IPS-20b (cell line): ENCODE measurements around the gene FAM131A.

Source experiments
- H3K27ac ChIP-seq: one replicate; pipeline ENCODE4 v1.5.1; 2013; ENCODE audit warnings: low read length
- H3K27me3 ChIP-seq: 2 replicates; pipeline ENCODE4 v1.6.1; 2013; ENCODE audit warnings: mild to moderate bottlenecking, low read length, inconsistent platforms; ENCODE audit not compliant: insufficient read depth
- H3K36me3 ChIP-seq: 2 replicates; pipeline ENCODE4 v1.6.1; 2013; ENCODE audit warnings: low read depth, mild to moderate bottlenecking, inconsistent platforms, low read length, moderate library complexity; ENCODE audit not compliant: insufficient read depth
- H3K4me1 ChIP-seq: 2 replicates; pipeline ENCODE4 v1.6.1; 2013; ENCODE audit warnings: mild to moderate bottlenecking, control low read depth, inconsistent platforms, low read length, moderate library complexity; ENCODE audit not compliant: insufficient read depth
- H3K4me3 ChIP-seq: 2 replicates; pipeline ENCODE4 v1.5.1; 2013; ENCODE audit warnings: mild to moderate bottlenecking, low read length, inconsistent platforms
- H3K9ac ChIP-seq: 2 replicates; pipeline ENCODE4 v1.6.1; 2013; ENCODE audit warnings: low read depth, mild to moderate bottlenecking, inconsistent platforms, low read length, moderate library complexity
- H3K9me3 ChIP-seq: 2 replicates; pipeline ENCODE4 v1.6.1; 2013; ENCODE audit warnings: mild to moderate bottlenecking, low read depth, low read length, inconsistent platforms; ENCODE audit not compliant: insufficient read depth

Gene FAM131A

DNA sequence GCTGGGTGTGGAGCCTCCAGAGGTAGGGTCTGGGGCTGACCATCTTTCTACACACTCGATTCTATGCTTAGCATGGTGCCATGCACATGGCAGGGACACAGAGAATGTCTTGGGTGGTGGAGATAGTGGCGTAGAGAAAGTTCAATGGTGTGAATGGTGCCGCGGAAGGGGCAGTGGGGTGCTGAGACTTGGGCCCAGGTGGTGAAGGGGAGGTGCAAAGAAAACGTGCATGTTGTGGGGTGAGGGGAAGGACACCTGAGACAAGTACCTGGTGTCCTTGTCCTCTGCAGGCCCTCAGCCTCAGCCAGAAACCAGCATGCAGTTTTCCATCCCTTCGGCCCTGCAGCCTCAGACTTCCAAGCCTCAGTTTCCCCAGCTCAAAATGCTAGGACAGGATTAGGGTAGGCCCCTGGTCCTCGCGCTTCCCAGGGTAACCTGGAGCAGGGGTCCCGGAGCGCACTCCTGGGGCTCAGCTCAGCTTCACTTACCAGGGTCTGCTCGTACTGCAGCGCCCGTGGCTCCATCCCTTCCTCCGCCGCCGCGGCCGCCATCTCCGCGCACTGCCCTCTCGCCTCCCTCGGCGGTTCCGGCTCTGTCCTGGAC lies 23.6 kb downstream of the FAM131A start:
- peak overlapping the region; percentile 51 for H3K9ac ChIP-seq
- H3K4me1 ChIP-seq, result peaks cover 13% of the 10 kb centered on the region
- no peak overlapping the region for H3K27ac ChIP-seq
- H3K4me3 ChIP-seq, result peak overlapping the region; percentile 96
- H3K36me3 ChIP-seq, result peaks cover 32% of the 10 kb centered on the region
- no peaks in the 10 kb centered on the region for H3K9me3 ChIP-seq
- peaks cover 13% of the 10 kb centered on the region for H3K27me3 ChIP-seq

DNA sequence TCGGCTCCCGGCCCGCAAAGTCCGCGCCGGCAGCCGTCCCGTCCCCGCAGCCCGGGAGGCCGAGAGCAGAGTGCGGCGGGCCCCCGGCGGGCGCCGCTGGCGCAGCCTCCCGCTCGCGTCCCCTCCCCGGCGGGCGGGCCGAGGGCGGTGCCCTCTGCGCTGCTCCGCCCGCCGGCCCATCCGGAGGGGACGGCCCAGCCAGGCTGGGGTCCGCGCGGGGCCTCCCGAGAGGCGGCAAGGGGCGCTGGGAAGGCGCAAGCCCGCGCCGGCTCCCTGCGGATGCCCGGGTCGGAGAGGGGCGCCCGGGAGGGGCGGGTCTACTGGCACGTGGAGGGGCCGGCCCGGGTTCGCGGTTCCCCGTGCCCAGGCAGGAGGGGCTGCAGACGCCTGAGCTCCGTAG lies 24.1 kb downstream of the FAM131A start, which contains the start of the genes CLCN2 and POLR2H:
TSS of gene CLCN2 (minus strand) at position 74 of the 400 bp plus-strand sequence. CDS start 126 bp downstream, outside the sequence.
TSS of gene POLR2H (plus strand) at position 179 of the 400 bp plus-strand sequence. CDS start 1,783 bp downstream, outside the sequence.
- peak within 1 kb of the TSS; percentile 96 for H3K4me3 ChIP-seq
- peaks cover 13% of the 10 kb centered on the region for H3K27me3 ChIP-seq
- H3K9ac ChIP-seq, result peak within 1 kb of the TSS; percentile 96
- H3K4me1 ChIP-seq, result peaks cover 13% of the 10 kb centered on the region
- H3K27ac ChIP-seq, result no peak within 1 kb of the TSS
- no peaks in the 10 kb centered on the region for H3K9me3 ChIP-seq
- H3K36me3 ChIP-seq, result peaks cover 33% of the 10 kb centered on the region

DNA sequence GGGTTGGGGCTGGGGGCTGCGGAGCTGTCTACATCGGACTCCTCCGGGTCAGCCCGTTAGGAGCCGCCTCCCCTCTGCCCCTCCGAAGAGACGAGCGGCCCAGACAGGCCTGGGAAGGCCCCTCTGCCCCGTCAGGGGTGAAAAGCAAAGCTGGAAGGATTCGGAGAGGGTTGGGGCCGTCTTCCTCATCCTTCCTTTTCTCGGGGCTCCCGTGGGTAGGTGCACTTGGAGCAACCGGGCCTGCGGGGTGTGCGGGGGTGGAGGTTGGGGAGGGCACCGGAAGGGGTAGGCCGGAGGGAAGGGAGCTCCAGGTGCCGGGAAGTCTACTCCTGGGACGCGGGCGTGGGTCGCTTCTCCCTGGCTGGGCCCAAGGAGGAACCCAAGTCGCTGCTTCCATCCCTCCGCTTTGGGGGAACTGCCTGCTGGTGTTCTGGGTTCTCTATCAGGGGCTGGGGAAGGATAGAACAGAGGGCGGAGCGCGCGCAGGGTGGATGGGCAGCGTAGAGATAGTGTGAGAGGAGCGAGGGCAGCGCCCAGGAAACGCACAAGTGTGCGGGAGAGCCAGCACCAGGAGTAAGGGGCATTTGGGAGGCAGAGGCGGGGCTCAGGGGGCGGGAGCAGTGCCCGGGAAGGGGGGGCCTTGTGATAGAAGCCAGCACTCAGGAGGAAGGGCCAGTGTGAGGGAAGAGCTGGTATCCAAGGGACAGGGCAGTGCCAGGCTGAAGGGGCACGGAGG lies 24.7 kb downstream of the FAM131A start:
- H3K4me1 ChIP-seq, result peaks cover 13% of the 10 kb centered on the region
- H3K36me3 ChIP-seq, result peaks cover 33% of the 10 kb centered on the region
- H3K27ac ChIP-seq, result no peak overlapping the region

DNA sequence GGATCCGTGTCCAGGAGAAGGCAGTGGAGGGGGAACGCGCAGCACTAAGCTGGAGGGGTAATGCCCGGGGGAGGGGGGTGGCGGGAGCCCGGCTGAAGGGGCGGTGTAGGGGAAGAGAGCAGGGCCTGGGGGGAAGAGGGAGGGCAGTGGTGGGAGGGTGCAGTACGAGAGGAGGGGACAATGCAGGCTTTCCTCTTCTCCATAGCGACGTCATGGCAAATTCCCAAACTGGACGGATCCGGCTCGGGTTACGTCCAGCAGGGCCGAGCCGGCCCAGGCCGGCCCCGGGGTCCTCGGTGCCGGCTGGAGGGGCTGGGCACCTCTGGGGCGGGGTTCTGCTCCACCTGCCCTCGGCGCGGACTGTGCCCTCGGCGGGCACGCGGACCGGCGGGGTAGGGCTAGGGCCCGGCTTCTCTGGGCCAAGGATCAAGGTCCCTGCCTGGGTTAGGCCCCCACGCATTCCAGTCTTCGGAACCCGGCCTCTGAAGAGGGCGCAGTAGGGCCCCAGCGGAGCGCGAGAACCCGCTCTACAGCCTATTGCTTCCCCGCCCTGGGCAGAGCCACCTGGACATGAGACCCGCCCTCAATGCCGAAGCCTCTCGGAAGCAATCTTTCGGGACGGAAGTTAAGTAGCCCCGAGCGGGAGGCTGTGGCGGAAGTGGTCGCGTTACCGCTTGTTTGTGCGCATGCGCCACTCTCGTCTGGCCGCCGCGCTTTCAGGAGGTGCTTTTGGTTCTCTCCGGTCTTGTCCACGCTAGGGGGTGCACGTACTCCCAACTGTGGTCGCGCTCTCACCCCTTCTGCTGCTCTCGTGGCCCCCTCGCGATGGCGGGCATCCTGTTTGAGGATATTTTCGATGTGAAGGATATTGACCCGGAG lies 25.5 kb downstream of the FAM131A start:
- Histone ChIP-seq H3K36me3 (peaks cover 36% of the 10 kb centered on the region), H3K9ac (peak overlapping the region; percentile 96), H3K4me3 (peak overlapping the region; percentile 96), H3K4me1 (peaks cover 13% of the 10 kb centered on the region), H3K27ac (peak overlapping the region; percentile 68), H3K9me3 (no peaks in the 10 kb centered on the region), H3K27me3 (peaks cover 13% of the 10 kb centered on the region)

More for the DNA sequence above, 24.7 kb downstream of the FAM131A start:
- Histone ChIP-seq H3K27me3 (peaks cover 13% of the 10 kb centered on the region), H3K9me3 (no peaks in the 10 kb centered on the region), H3K4me3 (peak overlapping the region; percentile 96), H3K9ac (peak overlapping the region; percentile 96; the same call in 1 of the 2 replicates)

DNA sequence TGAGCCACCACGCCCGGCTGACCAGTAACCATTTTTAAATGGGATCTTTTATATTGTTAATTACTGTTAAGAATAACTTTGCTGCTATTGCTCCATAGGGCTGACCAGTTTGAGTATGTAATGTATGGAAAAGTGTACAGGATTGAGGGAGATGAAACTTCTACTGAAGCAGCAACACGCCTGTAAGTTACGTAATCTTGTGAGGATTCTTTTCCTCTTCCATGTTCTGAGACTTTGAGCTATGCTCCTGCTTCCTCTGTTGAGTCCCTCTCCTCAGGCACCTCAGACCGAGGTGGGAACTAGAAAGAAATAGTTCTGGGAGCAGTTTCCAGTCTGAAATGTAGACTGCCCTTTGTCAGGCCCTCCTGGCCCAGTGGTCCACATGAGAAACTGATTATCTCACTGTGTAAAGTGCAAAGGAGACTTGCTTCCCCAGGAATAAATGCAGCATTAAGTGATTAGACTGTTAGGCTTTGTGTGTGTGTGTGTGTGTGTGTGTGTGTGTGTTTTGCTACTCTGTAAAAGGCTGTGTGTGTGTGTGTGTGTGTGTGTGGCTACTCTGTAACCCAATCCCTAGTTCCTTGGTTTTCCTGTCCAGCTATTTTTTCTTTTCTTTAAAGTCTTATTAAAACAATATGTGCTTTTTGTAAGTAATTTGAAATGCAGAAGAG lies 29.4 kb downstream of the FAM131A start:
- Histone ChIP-seq H3K27me3 (no peaks in the 10 kb centered on the region), H3K27ac (no peak overlapping the region), H3K9ac (no peak overlapping the region), H3K36me3 (peaks cover 47% of the 10 kb centered on the region), H3K4me1 (peaks cover 15% of the 10 kb centered on the region), H3K9me3 (no peaks in the 10 kb centered on the region), H3K4me3 (no peak overlapping the region)

DNA sequence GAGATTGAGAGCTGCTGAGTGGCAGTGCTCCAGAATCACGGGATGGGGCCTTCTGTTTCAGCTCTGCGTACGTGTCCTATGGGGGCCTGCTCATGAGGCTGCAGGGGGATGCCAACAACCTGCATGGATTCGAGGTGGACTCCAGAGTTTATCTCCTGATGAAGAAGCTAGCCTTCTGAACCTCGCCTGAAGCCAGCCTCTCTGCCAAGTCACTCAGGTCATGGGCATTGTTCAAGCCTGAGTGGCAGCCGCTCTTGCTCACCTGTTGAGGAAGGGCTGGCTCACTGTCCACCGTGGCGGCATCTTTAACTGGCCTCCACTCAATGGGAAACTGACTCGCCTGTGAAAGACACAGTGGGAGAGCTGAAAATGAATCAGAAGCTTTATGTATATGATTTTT lies 30.7 kb downstream of the FAM131A start:
- H3K36me3 ChIP-seq, result peaks cover 47% of the 10 kb centered on the region
- H3K27ac ChIP-seq, result no peak overlapping the region
- no peak overlapping the region for H3K4me3 ChIP-seq
- H3K27me3 ChIP-seq, result no peaks in the 10 kb centered on the region
- no peak overlapping the region for H3K9ac ChIP-seq
- H3K4me1 ChIP-seq, result peaks cover 17% of the 10 kb centered on the region
- H3K9me3 ChIP-seq, result no peaks in the 10 kb centered on the region

DNA sequence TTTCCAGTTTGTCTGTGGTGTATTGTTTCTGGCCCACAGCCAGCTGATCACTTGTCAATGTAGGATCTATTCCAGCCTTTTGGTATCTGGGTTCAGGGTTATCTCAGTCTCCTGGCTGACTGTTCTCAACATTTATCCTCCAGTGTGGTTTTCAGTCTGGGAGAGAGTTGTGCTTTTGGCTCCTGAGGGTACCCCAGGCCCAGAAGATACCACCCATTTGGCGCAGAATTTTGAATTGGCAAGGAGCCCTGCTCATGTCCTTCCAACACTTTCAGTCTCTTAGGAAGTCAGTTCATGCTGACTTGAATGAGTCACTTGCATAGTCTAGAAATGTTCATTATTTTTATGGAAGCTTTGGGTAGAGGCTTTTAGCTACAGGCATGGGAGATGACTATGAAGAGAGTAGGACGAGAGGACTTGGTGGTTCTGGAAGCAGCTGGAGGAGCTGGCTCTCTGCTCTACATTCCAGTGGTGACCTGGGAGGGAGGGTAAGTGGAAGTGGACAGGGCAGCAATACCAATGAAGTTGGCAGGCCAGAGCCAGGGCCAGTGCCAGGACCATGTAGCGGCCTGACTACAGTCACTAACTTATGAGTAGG lies 31.3 kb downstream of the FAM131A start:
- Histone ChIP-seq H3K36me3 (peaks cover 47% of the 10 kb centered on the region), H3K27ac (no peak overlapping the region), H3K4me1 (peaks cover 17% of the 10 kb centered on the region), H3K27me3 (no peaks in the 10 kb centered on the region), H3K9ac (no peak overlapping the region), H3K4me3 (no peak overlapping the region), H3K9me3 (no peaks in the 10 kb centered on the region)

DNA sequence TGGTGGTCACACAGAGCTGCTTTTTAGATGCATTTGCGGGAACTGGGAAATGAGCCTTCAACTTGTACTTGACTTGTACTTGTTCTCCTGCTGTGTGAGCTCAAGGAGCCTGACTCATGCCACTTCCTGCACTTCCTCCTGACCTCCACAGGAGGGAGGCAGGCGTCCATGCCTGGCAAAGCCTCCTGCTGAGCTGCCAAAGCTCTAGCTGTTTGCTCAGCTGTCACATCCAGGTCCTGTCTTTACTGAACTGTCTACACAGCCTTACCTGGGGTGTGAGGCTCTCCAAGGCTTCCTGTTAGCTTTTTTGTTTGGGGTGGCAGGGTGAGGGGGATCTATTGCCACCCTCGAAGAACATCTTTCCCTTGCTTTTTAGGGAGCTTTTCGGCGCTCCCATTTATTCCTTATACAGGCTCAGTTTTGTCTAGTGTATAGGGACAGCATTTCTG lies 34.2 kb downstream of the FAM131A start:
- Histone ChIP-seq H3K9ac (no peak overlapping the region), H3K9me3 (no peaks in the 10 kb centered on the region), H3K27ac (no peak overlapping the region), H3K4me3 (no peak overlapping the region), H3K4me1 (peaks cover 12% of the 10 kb centered on the region), H3K36me3 (peaks cover 30% of the 10 kb centered on the region), H3K27me3 (peaks cover 9% of the 10 kb centered on the region; the same call in 1 of the 2 replicates)

DNA sequence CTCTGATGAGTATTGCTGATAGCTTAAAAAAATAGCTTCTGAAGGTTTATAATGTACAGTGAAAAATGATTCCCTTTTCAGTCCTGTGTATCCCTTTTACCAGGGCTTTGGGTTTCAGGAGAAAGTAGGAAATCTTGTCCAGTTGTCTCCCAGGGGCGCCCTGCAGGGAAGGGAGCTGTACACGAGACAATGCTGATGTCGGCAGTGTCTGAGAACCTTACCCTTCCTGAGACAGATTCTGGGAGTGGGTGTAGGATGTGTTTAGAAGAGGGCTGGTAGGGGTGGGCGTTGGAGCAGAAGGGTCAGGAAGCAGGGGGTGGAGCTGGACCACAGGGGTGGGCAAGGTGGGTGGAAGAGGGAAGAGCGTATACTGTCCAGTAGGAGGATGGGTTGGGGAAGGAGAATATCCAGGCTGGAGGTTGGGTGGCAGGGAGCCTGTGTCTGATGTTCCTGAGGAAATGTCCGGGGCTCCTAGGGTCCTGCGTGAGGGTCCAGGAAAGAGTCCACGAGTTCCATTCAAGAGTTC lies 35.0 kb downstream of the FAM131A start:
- peaks cover 14% of the 10 kb centered on the region for H3K27me3 ChIP-seq
- no peaks in the 10 kb centered on the region for H3K9me3 ChIP-seq
- H3K4me1 ChIP-seq, result peaks cover 13% of the 10 kb centered on the region
- no peak overlapping the region for H3K4me3 ChIP-seq
- H3K27ac ChIP-seq, result no peak overlapping the region
- H3K36me3 ChIP-seq, result peaks cover 23% of the 10 kb centered on the region
- H3K9ac ChIP-seq, result no peak overlapping the region

DNA sequence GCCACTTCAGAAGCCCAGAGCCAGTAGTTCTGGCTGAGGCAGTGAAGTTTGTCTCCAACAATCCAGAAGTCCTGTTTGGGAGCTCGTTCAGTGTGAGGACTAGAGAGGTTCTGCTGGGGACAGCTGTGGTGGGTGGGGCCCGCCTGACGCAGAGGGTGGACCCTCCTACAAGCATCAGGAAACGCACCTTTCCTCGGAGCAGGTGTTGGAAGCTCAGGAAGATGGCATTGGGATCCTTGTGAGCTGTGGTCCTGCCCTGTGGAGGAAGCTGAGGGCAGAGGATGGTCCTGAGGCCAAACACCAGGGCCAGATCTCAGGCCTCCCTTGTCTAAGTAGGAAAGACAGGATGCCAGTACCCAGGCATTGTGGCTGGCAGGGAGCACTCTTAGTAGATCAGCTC lies 35.5 kb downstream of the FAM131A start:
- Histone ChIP-seq H3K27me3 (peaks cover 19% of the 10 kb centered on the region), H3K4me3 (no peak overlapping the region), H3K9me3 (no peaks in the 10 kb centered on the region)

More for the DNA sequence above, 35.5 kb downstream of the FAM131A start:
- Histone ChIP-seq H3K4me1 (peaks cover 19% of the 10 kb centered on the region), H3K27ac (no peak overlapping the region), H3K36me3 (peaks cover 19% of the 10 kb centered on the region), H3K9ac (no peak overlapping the region)
